Mucosa of descending colon (tissue), 3 donors: Measurements from ENCODE around the gene TMOD2. TPM values are rescaled to one million over a fixed set of nuclear protein-coding genes. Genes with fewer than 3 reads are reported as not detected.
A peak's percentile ranks its signal among the peaks of the same experiment; 100 is the strongest.

Experiments
- ATAC-seq: fragments of 200-7000 bp; cut with Tn5 transposase; one replicate; pipeline ENCODE4 v1.9.1; 2020; ENCODE audit warnings: mild to moderate bottlenecking, moderate library complexity
- DNase-seq, 3 donors: peaks; one replicate each; pipeline ENCODE4 v3.0.0-alpha.2; 2020
- H3K36me3 ChIP-seq: fragments of 200-600 bp; one replicate; pipeline ENCODE4 v1.8.0; 2021; ENCODE audit warnings: low read depth, mild to moderate bottlenecking
- H3K4me1 ChIP-seq: fragments of 200-600 bp; one replicate; pipeline ENCODE4 v1.8.0; 2021; ENCODE audit warnings: low read depth, mild to moderate bottlenecking
- H3K4me3 ChIP-seq: fragments of 200-600 bp; one replicate; pipeline ENCODE4 v1.8.0; 2021; ENCODE audit warnings: mild to moderate bottlenecking
- H3K9me3 ChIP-seq: fragments of 200-600 bp; one replicate; pipeline ENCODE4 v1.8.0; 2021; ENCODE audit warnings: mild to moderate bottlenecking
- CTCF ChIP-seq: fragments of 200-600 bp; IDR thresholded peaks from one replicate; pipeline ENCODE4 v1.8.0; 2022; ENCODE audit warnings: antibody characterized with exemption, mild to moderate bottlenecking
- intact Hi-C, 2 donors: fragments of 100-400 bp; cut with DNase I in 1 of 2; cut with micrococcal nuclease in 1 of 2; formaldehyde crosslinking; loops; one replicate each; pipeline versions ENCODE4 v1.11.0 to v1.11.1; 2022; cut with DNase I, micrococcal nuclease
- total RNA-seq, 3 donors: library from RNA; stranded (reverse); fragmentation: NEBNext Ultra II Directional in 2 of 3; extraction: Animal tissue kit (Norgen Biotek cat#: 25700) in 2 of 3; gene quantifications; one replicate each; pipeline versions ENCODE4 v1.2.1 to v1.2.4, GENCODE V29; 2021 to 2023
- donor health status: DM: no; HTN: no; CAD: no; lungs with moderate emphysema.
- donor health status: DM: no; HTN: no; CAD: no.
- donor health status: DM: no; HTN: yes; CAD: no.

Gene TMOD2
- total RNA-seq, 3 donors from 2014 or later: 3.7 to 30.3 (median 6.3) TPM

GRCh38 chr15:51750186-51750585, 1.2 kb upstream of the TMOD2 start:
- ATAC-seq (no peak), DNase-seq (no peak)
- intact Hi-C loops: no loop called here
- no peak for TF ChIP-seq CTCF
- no peaks in the 10 kb centered on the region for H3K9me3 ChIP-seq
- H3K4me3 ChIP-seq: no peak overlapping the region
- H3K36me3 ChIP-seq: no peaks in the 10 kb centered on the region
- H3K4me1 ChIP-seq: peaks cover 6% of the 10 kb centered on the region

- intact Hi-C loops: no loop called here
- H3K4me1 ChIP-seq: peaks cover 6% of the 10 kb centered on the region
- no peak for TF ChIP-seq CTCF
- no peaks in the 10 kb centered on the region for H3K36me3 ChIP-seq
- DNase-seq: peak; percentile 34 to 63 (median 52)
- no peaks in the 10 kb centered on the region for H3K9me3 ChIP-seq
- ATAC-seq: peak; percentile 54
- peak overlapping the region; percentile 45 for H3K4me3 ChIP-seq
Measured at GRCh38 chr15:51751697-51752683, 593 bp downstream of the TMOD2 start.

GRCh38 chr15:51752888-51753287, 1.5 kb downstream of the TMOD2 start:
- no peak for TF ChIP-seq CTCF
- intact Hi-C loops: no loop called here
- DNase-seq (no peak), ATAC-seq (no peak)
- Histone ChIP-seq H3K9me3 (no peaks in the 10 kb centered on the region), H3K36me3 (no peaks in the 10 kb centered on the region), H3K4me3 (no peak overlapping the region), H3K4me1 (peaks cover 6% of the 10 kb centered on the region)

- no peak for ATAC-seq
Measured at GRCh38 chr15:51754267-51754666, 2.9 kb downstream of the TMOD2 start.

GRCh38 chr15:51755790-51756189, 4.4 kb downstream of the TMOD2 start:
- no peak for DNase-seq
- ATAC-seq: no peak
- intact Hi-C loops: no loop called here
- Histone ChIP-seq H3K9me3 (no peaks in the 10 kb centered on the region), H3K4me3 (no peak overlapping the region), H3K36me3 (no peaks in the 10 kb centered on the region), H3K4me1 (peaks cover 4% of the 10 kb centered on the region)
- no peak for TF ChIP-seq CTCF

More at GRCh38 chr15:51754267-51754666, 2.9 kb downstream of the TMOD2 start:
- TF ChIP-seq CTCF: no peak
- intact Hi-C loops: no loop called here
- Histone ChIP-seq H3K4me3 (no peak overlapping the region), H3K4me1 (peaks cover 6% of the 10 kb centered on the region), H3K9me3 (no peaks in the 10 kb centered on the region), H3K36me3 (no peaks in the 10 kb centered on the region)
- DNase-seq: no peak
